ENCODE data around the gene SLC18B1.

Gene SLC18B1

GRCh38 chr6:132752255-132752654 is 46.2 kb downstream of the SLC18B1 start:
- Histone ChIP-seq H3K4me2 (no peak overlapping the region), H3K4me1 (ENCODE audit: low read depth, poor library complexity, severe bottlenecking) (peaks cover 8% of the 10 kb centered on the region), H3K4me3 (IDR thresholded peaks at IDR 0.05; ENCODE audit: insufficient read depth, low read depth, low read length) (no peak overlapping the region), H4K20me1 (ENCODE audit: insufficient read depth) (no peaks in the 10 kb centered on the region), H3K27ac (no peak overlapping the region), H3K27me3 (ENCODE audit: insufficient read depth, low read depth) (no peaks in the 10 kb centered on the region), H3K36me3 (ENCODE audit: insufficient read depth) (no peaks in the 10 kb centered on the region), H2AFZ (ENCODE audit: low read depth) (no peak overlapping the region), H3K79me2 (ENCODE audit: insufficient read depth, low read depth) (no peaks in the 10 kb centered on the region), H3K9ac (no peak overlapping the region)
- no peak for TF ChIP-seq CTCF (conservative IDR thresholded peaks at IDR 0.05; ENCODE audit: low read depth, low read length)

- no peak overlapping the region for H3K9ac ChIP-seq
- H3K27ac ChIP-seq, result no peak overlapping the region
These were observed 46.6 kb downstream of the SLC18B1 start for GRCh38 chr6:132751828-132752227.

GRCh38 chr6:132751306-132751705 is 47.1 kb downstream of the SLC18B1 start:
- Histone ChIP-seq H3K79me2 (ENCODE audit: insufficient read depth, low read depth) (no peaks in the 10 kb centered on the region), H2AFZ (ENCODE audit: low read depth) (no peak overlapping the region), H4K20me1 (ENCODE audit: insufficient read depth) (no peaks in the 10 kb centered on the region), H3K4me2 (no peak overlapping the region), H3K4me3 (IDR thresholded peaks at IDR 0.05; ENCODE audit: insufficient read depth, low read depth, low read length) (no peak overlapping the region), H3K4me1 (ENCODE audit: low read depth, poor library complexity, severe bottlenecking) (peaks cover 8% of the 10 kb centered on the region), H3K27me3 (ENCODE audit: insufficient read depth, low read depth) (no peaks in the 10 kb centered on the region), H3K9ac (no peak overlapping the region), H3K27ac (no peak overlapping the region), H3K36me3 (ENCODE audit: insufficient read depth) (no peaks in the 10 kb centered on the region)
- TF ChIP-seq CTCF (conservative IDR thresholded peaks at IDR 0.05; ENCODE audit: low read depth, low read length), result no peak

More at GRCh38 chr6:132751828-132752227, 46.6 kb downstream of the SLC18B1 start:
- TF ChIP-seq CTCF (conservative IDR thresholded peaks at IDR 0.05; ENCODE audit: low read depth, low read length), result no peak
- Histone ChIP-seq H3K4me1 (ENCODE audit: low read depth, poor library complexity, severe bottlenecking) (peaks cover 8% of the 10 kb centered on the region), H2AFZ (ENCODE audit: low read depth) (no peak overlapping the region), H3K36me3 (ENCODE audit: insufficient read depth) (no peaks in the 10 kb centered on the region), H3K27me3 (ENCODE audit: insufficient read depth, low read depth) (no peaks in the 10 kb centered on the region), H3K4me3 (IDR thresholded peaks at IDR 0.05; ENCODE audit: insufficient read depth, low read depth, low read length) (no peak overlapping the region), H4K20me1 (ENCODE audit: insufficient read depth) (no peaks in the 10 kb centered on the region), H3K79me2 (ENCODE audit: insufficient read depth, low read depth) (no peaks in the 10 kb centered on the region), H3K4me2 (no peak overlapping the region)

- Histone ChIP-seq H4K20me1 (ENCODE audit: insufficient read depth) (no peaks in the 10 kb centered on the region), H3K4me2 (no peak overlapping the region), H3K27ac (no peak overlapping the region)
These were observed 47.8 kb downstream of the SLC18B1 start for GRCh38 chr6:132750455-132751248.

More at GRCh38 chr6:132750455-132751248, 47.8 kb downstream of the SLC18B1 start:
- Histone ChIP-seq H3K9ac (no peak overlapping the region), H3K4me3 (IDR thresholded peaks at IDR 0.05; ENCODE audit: insufficient read depth, low read depth, low read length) (no peak overlapping the region), H2AFZ (ENCODE audit: low read depth) (no peak overlapping the region), H3K27me3 (ENCODE audit: insufficient read depth, low read depth) (no peaks in the 10 kb centered on the region), H3K36me3 (ENCODE audit: insufficient read depth) (no peaks in the 10 kb centered on the region), H3K79me2 (ENCODE audit: insufficient read depth, low read depth) (no peaks in the 10 kb centered on the region), H3K4me1 (ENCODE audit: low read depth, poor library complexity, severe bottlenecking) (peaks cover 8% of the 10 kb centered on the region)
- TF ChIP-seq CTCF (conservative IDR thresholded peaks at IDR 0.05; ENCODE audit: low read depth, low read length), result no peak
